ENCODE data around the gene PIGBOS1.
A peak's percentile ranks its signal among the peaks of the same experiment; 100 is the strongest.
"Not testable (repeated sequence)": the region's sequence is repeated elsewhere in the genome, so short reads cannot be mapped to it uniquely, and the experiment has no call there.

Gene PIGBOS1

DNA sequence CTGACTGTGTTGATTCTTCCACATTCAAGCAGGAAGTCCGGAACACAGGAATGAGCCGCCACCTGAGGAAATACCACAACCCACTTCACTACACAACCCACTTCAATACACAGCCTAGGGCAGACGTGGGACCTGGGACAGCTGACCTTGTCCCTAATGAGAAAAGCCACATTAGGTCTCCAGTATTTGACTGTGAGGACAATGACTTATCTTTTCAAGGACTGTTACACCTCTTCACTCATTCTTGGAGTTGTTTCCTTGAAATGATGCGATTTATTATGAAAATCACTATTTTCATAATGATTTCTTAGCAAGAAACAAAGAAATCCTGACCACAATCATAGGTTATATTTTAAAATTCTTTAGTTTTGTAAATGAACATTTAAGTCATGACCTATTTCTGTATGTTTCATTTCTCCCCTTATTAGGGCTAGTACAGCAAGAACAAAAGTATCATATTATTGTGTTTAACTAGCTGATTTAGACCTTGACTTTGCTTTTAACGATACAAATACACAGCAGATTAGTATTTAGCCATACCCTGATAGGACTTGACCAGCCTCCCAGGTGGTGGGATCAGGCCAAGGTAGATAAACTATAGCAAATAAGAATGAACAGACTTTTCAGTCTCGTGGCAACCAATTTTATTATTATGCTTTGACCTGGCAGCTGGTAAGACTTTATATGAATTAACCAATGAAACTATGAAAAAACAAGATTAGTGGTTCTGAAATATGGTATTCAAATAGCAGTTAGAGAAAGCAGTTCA lies 35.4 kb downstream of the PIGBOS1 start:
- peak overlapping the region; percentile 94 for H3K27ac Mint-ChIP-seq
- H3K36me3 Mint-ChIP-seq (ENCODE audit: low read depth), result peaks cover 70% of the 10 kb centered on the region
- no peaks in the 10 kb centered on the region for H3K27me3 Mint-ChIP-seq
- no peaks in the 10 kb centered on the region for H3K9me3 Mint-ChIP-seq
- H3K4me1 Mint-ChIP-seq (ENCODE audit: low read depth), result peaks cover 99% of the 10 kb centered on the region
- peak overlapping the region; percentile 70 for H3K4me3 Mint-ChIP-seq

DNA sequence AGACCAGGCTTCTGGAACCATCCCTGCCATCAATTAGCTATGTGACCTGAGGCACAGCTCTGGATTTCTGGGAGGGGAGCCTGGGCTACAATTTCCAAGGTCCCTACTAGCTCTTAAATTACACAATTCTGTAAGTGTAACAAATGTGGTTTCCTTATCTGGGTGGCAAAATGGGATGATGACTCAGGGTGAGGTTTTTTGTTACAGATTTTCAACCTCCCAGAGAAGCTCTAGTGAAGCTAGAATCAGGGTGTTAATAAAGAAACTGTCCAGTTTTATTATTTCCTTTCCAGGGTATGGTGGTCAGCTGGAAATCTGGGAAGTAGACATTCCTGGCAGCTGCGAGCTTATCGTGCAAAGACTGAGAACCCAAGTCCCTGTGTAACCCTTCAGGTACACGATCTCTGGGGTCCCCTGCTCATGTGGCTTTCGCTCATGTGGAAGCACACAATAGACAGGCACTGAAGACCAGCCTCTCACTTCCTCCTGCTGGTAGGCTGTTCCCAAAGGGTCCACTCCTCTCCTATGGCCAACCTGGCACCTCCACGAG lies 36.6 kb downstream of the PIGBOS1 start:
- Mint-ChIP-seq H3K4me3 (peak overlapping the region; percentile 70), H3K27ac (peak overlapping the region; percentile 94), H3K36me3 (ENCODE audit: low read depth) (peaks cover 68% of the 10 kb centered on the region), H3K4me1 (ENCODE audit: low read depth) (peaks cover 99% of the 10 kb centered on the region), H3K27me3 (no peaks in the 10 kb centered on the region), H3K9me3 (no peaks in the 10 kb centered on the region)

DNA sequence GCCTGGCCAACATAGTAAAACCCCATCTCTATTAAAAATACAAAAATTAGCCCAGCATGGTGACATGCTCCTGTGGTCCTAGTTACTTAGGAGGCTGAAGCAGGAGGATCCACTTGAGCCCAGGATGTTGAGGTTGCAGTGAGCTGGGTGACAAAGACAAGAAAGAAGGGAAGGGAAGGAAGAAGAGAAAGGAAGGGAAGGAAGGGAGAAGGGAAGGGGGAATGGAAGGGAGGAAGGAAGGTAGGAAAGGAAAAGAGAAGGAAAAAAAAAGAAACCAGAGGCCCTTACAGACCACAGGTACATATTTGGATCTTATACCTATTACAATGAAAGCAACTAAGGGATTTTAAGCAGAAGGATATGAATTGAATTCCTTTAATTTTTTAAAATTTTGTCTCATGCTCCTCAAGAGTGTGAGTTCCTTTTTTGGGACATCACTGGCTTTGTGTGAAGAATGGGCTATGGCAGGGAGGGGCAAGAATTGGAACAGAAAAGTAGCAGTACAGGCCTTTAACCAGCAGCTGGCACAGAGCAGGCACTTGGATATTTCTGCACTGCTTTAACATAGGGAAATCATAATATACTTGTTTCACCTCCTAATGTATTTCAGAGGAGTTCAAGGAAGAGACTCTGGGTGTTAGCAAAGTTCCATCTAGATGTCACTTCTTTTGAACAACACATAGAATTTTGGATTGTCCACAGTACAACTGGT lies 37.2 kb downstream of the PIGBOS1 start:
- Mint-ChIP-seq H3K4me3 (peak overlapping the region; percentile 70), H3K27me3 (no peaks in the 10 kb centered on the region), H3K36me3 (ENCODE audit: low read depth) (peaks cover 64% of the 10 kb centered on the region), H3K9me3 (no peaks in the 10 kb centered on the region), H3K27ac (peak overlapping the region; percentile 94), H3K4me1 (ENCODE audit: low read depth) (peaks cover 100% of the 10 kb centered on the region)

DNA sequence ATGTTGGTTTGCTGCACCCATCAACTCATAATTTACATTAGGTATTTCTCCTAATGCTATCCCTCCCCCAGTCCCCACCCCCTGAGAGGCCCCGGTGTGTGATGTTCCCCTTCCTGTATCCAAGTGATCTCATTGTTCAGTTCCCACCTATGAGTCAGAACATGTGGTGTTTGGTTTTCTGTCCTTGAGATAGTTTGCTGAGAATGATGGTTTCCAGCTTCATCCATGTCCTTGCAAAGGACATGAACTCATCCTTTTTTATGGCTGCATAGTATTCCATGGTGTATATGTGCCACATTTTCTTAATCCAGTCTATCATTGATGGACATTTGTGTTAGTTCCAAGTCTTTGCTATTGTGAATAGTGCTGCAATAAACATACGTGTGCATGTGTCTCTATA lies 38.3 kb downstream of the PIGBOS1 start:
- Mint-ChIP-seq H3K4me1 (ENCODE audit: low read depth) (peaks cover 100% of the 10 kb centered on the region), H3K36me3 (ENCODE audit: low read depth) (peaks cover 57% of the 10 kb centered on the region), H3K27ac (peak overlapping the region; percentile 91), H3K4me3 (peak overlapping the region; percentile 65)
- not testable (repeated sequence) for H3K27me3 Mint-ChIP-seq, H3K9me3 Mint-ChIP-seq

DNA sequence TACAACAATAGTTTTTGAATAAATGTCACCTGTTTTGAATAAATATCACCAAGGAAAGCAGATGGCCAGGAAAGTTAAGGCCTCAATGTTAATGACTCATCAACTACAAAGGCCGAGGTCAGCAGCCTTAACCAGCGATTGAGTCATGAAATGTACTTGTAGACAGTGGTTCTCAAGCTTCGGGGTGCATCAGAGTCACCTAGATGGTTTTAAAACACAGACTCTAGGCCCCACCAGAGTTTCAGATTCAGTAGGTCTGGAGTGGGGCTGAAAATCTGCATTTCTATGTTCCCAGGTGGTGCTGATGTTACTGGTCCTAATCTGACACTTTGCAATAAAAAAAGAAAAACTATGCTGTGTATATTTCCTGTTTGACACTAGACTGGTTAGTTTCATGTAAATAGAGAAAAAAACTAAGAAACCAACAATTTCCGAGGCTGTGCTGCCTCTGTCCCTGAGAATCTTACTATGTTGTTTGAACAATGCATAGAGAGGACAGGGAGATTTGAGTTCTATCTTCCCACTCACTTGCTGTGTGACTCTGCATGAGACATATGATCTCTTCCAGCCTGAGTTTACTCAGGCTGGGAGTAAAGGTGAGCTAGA lies 39.1 kb downstream of the PIGBOS1 start:
- peak overlapping the region; percentile 69 for H3K4me3 Mint-ChIP-seq

DNA sequence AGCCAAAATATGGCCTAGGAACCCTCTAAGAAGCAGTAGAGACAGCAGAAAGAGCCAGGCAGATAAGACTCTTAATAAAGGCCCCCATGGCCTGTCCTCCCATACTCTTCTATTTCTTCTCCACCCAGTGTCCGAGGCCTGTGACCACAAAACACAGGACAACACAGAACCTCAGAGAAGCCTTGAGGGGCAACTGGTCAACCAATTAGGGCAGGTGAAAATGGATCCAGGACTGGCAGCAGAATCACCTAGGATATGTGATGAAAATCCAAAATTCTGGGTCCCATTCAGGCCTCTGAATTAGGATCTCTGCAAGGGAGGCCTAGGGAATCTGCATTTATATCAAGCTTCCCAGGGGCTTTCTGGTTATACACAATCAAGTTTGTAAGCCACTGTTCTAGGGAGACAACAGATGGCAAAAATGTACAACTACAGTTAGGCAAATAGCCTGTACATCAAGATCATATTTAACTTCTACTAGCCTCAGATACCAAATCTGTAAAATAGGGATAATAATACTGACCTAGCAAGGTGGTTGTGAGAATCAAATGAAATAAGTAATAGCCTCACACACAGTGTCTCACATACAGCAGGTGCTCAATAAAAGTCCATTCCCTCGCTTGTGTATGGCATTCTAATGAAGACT lies 39.7 kb downstream of the PIGBOS1 start:
- Mint-ChIP-seq H3K27ac (peak overlapping the region; percentile 92), H3K36me3 (ENCODE audit: low read depth) (peaks cover 52% of the 10 kb centered on the region)

More for the DNA sequence above, 39.1 kb downstream of the PIGBOS1 start:
- no peaks in the 10 kb centered on the region for H3K27me3 Mint-ChIP-seq
- H3K27ac Mint-ChIP-seq, result peak overlapping the region; percentile 92
- peaks cover 100% of the 10 kb centered on the region for H3K4me1 Mint-ChIP-seq (ENCODE audit: low read depth)
- H3K36me3 Mint-ChIP-seq (ENCODE audit: low read depth), result peaks cover 57% of the 10 kb centered on the region
- H3K9me3 Mint-ChIP-seq, result no peaks in the 10 kb centered on the region

DNA sequence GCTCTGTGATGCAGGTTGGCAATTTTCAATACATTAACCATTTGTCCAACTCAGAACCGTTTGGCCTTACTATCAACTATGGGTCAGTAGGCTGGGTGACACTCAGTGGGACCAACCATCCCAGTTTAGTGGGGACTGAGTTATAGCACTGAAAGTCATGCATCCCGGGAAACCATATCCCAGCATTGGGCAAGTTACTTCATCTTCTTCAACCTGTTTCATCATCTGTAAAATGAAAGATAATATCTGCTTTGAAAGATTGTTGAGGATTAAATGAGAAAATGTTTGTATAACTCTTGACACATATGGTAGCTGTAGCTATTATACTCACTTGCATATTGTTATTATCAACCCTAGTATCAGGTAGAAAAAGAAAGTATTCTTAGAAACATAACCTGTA lies 41.2 kb downstream of the PIGBOS1 start:
- Mint-ChIP-seq H3K27me3 (no peaks in the 10 kb centered on the region), H3K27ac (peak overlapping the region; percentile 92), H3K36me3 (ENCODE audit: low read depth) (peaks cover 58% of the 10 kb centered on the region), H3K4me1 (ENCODE audit: low read depth) (peaks cover 94% of the 10 kb centered on the region), H3K9me3 (no peaks in the 10 kb centered on the region), H3K4me3 (peak overlapping the region; percentile 56)

More for the DNA sequence above, 39.7 kb downstream of the PIGBOS1 start:
- H3K4me3 Mint-ChIP-seq, result peak overlapping the region; percentile 69
- H3K27me3 Mint-ChIP-seq, result no peaks in the 10 kb centered on the region
- no peaks in the 10 kb centered on the region for H3K9me3 Mint-ChIP-seq
- peaks cover 95% of the 10 kb centered on the region for H3K4me1 Mint-ChIP-seq (ENCODE audit: low read depth)

DNA sequence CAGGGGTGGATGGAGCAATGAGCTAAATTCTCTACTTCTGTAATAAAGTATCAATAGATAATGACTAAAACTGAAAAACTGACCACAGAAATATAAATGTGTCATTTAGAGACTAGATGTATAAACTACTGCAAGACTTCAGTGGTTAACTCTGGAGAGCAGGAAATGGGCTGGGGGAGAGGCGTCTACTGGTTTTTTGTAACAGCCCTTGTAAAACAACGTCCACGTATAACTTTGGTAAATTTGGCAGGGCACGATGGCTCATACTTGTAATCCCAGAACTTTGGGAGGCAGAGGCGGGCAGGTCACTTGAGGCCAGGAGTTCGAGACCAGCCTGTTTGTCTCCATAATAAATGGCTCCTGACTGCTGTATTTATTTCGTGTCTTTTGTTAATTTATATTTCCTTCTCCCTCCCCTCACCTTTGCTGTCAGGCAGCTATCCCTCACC lies 41.8 kb downstream of the PIGBOS1 start:
- Mint-ChIP-seq H3K27ac (peak overlapping the region; percentile 92), H3K27me3 (no peaks in the 10 kb centered on the region), H3K4me3 (peak overlapping the region; percentile 56), H3K9me3 (no peaks in the 10 kb centered on the region), H3K36me3 (ENCODE audit: low read depth) (peaks cover 62% of the 10 kb centered on the region), H3K4me1 (ENCODE audit: low read depth) (peaks cover 94% of the 10 kb centered on the region)

DNA sequence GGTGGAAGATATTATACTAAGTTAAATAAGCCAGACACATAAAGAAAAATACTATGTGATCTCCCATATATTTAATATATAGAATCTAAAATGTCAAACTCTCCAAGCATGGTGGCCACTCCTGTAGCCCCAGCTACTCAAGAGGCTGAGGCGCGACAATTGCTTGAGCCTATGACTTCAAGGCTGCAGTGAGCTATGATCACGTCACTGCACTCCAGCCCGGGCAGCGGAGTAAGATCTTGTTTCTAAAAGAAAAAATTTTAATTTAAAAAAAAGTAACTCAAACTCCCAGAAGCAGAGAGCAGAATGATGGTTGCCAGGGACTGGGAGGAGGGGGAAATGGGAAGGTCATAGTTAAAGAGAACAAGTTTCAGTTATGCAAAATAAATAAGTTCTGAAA lies 42.6 kb downstream of the PIGBOS1 start:
- peaks cover 94% of the 10 kb centered on the region for H3K4me1 Mint-ChIP-seq (ENCODE audit: low read depth)

DNA sequence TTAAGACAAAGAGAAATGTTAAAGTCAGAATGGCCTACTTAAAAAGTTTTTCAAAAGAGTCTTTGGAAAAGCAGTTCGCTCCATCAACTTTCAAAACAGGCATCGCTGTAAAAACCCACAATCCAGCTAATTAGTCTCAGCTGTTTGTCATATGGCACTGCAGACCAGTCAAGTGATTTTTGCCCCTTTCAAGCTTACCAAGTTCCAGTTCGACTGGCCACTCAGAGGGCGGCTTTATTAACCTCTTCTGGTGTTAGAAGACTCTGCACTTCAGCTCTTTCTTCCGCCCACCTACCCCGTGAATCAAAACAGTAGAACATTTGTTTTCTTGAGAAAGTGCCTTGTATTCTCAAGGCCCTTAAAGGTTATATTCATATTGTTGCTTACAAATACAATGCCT lies 48.6 kb downstream of the PIGBOS1 start:
- Mint-ChIP-seq H3K27ac (peak overlapping the region; percentile 85), H3K9me3 (no peaks in the 10 kb centered on the region), H3K4me3 (peak overlapping the region; percentile 56), H3K36me3 (ENCODE audit: low read depth) (peaks cover 78% of the 10 kb centered on the region), H3K27me3 (no peaks in the 10 kb centered on the region), H3K4me1 (ENCODE audit: low read depth) (peaks cover 94% of the 10 kb centered on the region)

More for the DNA sequence above, 42.6 kb downstream of the PIGBOS1 start:
- peak overlapping the region; percentile 56 for H3K4me3 Mint-ChIP-seq
- H3K27me3 Mint-ChIP-seq, result no peaks in the 10 kb centered on the region
- peak overlapping the region; percentile 92 for H3K27ac Mint-ChIP-seq
- H3K36me3 Mint-ChIP-seq (ENCODE audit: low read depth), result peaks cover 61% of the 10 kb centered on the region
- H3K9me3 Mint-ChIP-seq, result no peaks in the 10 kb centered on the region

DNA sequence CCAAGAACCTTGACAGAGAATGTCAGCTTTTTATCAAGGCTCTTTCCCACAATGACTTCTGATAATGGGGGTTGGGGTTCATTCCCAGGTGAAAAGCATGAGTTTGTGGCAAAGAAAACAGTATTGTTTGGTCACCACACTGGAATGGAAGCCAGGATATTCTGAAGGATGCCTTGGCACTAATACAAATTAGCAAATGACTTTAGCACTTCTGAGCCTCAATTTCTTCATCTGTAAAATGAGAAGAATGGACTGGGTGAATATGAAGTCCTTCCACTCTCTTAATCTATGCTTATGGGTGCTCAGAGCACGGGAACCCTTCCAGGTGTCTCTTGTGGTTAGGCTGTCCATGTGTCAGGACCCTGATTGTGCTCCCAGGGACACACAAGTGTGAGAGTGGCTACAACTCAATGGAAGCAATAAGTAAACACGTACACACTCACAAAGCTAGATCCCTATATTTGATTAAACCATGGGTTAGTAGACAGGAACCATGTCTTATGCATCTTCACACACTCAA lies 50.7 kb downstream of the PIGBOS1 start:
- Mint-ChIP-seq H3K27me3 (no peaks in the 10 kb centered on the region), H3K27ac (peak overlapping the region; percentile 97), H3K4me1 (ENCODE audit: low read depth) (peaks cover 84% of the 10 kb centered on the region), H3K9me3 (no peaks in the 10 kb centered on the region), H3K4me3 (peak overlapping the region; percentile 82), H3K36me3 (ENCODE audit: low read depth) (peaks cover 82% of the 10 kb centered on the region)

DNA sequence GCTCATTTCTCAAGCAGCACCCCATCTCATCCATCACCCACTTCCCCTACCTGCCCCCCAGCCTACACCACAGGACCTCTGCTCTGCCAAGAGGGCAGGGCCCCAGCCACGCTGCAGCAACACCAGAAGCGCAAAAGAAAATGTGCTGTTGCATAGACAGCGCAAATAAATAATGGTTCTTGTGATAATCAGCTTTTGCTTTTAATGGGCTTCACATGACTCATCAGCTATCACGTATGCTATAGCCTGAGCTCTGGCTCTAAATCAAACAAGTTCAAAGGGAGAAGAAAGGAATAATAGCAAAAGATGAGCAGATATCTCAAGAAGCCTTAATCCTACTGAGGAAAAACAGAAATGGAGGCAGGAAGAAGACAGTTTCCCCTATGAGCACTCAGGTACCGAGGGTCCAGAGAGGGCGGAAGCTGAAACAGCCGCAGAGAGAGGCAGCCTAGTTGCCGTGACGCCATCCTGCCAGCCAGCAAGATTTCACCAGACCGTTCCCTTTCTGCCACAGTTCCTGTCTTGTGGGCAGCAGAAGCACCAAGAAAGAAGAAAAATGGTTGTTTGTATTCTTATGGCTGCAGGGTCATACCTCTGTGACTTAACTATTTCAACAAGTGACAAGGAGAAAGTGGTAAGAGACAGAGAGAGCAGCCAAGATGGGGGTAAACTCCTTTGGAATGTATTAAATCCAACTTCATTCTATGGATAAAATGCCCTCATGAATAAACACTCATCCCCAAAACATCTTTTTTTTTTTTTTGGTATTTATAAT lies 51.3 kb downstream of the PIGBOS1 start:
- Mint-ChIP-seq H3K4me3 (peak overlapping the region; percentile 82), H3K9me3 (no peaks in the 10 kb centered on the region), H3K4me1 (ENCODE audit: low read depth) (peaks cover 82% of the 10 kb centered on the region), H3K36me3 (ENCODE audit: low read depth) (peaks cover 85% of the 10 kb centered on the region), H3K27ac (peak overlapping the region; percentile 97), H3K27me3 (no peaks in the 10 kb centered on the region)

Data from stimulated activated naive CD8-positive, alpha-beta T cell treated with anti-CD3 and anti-CD28 coated beads, Interleukin-15, Interleukin-2, amounts not matched to agents 100 ng/mL and 50 ng/mL, for 24 hours (primary cell).